GM19025 (cell line): ENCODE data around the gene ADAMTS3.

ENCODE experiments used
- ATAC-seq: cut with Tn5 transposase; IDR thresholded peaks from one replicate; pipeline ENCODE4 v1.9.1; 2021; ENCODE audit warnings: mild to moderate bottlenecking, low read depth, moderate library complexity; ENCODE audit not compliant: unreplicated experiment

ADAMTS3 gene

GRCh38 chr4:72358483-72358882, 210.5 kb downstream of the ADAMTS3 start:
- ATAC-seq = no peak

GRCh38 chr4:72357908-72358307, 211.1 kb downstream of the ADAMTS3 start:
- ATAC-seq = no peak

- no peak for ATAC-seq
Observed at GRCh38 chr4:72352711-72353110, 216.3 kb downstream of the ADAMTS3 start.

GRCh38 chr4:72351521-72351920, 217.5 kb downstream of the ADAMTS3 start:
- no peak for ATAC-seq

- no peak for ATAC-seq
Observed at GRCh38 chr4:72348701-72349100, 220.3 kb downstream of the ADAMTS3 start.

GRCh38 chr4:72344418-72344817, 224.6 kb downstream of the ADAMTS3 start:
- ATAC-seq = no peak

- no peak for ATAC-seq
Observed at GRCh38 chr4:72341432-72341820, 227.6 kb downstream of the ADAMTS3 start.

- ATAC-seq = no peak
Observed at GRCh38 chr4:72340803-72341431, 228.1 kb downstream of the ADAMTS3 start.

GRCh38 chr4:72338060-72338459, 231.0 kb downstream of the ADAMTS3 start:
- ATAC-seq = no peak

- ATAC-seq = no peak
Observed at GRCh38 chr4:72330381-72330780, 238.6 kb downstream of the ADAMTS3 start.

- ATAC-seq = no peak
Observed at GRCh38 chr4:72326692-72327632, 242.1 kb downstream of the ADAMTS3 start.

- no peak for ATAC-seq
Observed at GRCh38 chr4:72325215-72325614, 243.8 kb downstream of the ADAMTS3 start.

GRCh38 chr4:72323227-72323626, 245.8 kb downstream of the ADAMTS3 start:
- peak; percentile 48 for ATAC-seq

GRCh38 chr4:72320223-72320948, 248.6 kb downstream of the ADAMTS3 start:
- ATAC-seq = no peak

GRCh38 chr4:72319601-72320021, 249.4 kb downstream of the ADAMTS3 start:
- no peak for ATAC-seq

GRCh38 chr4:72318421-72319170, 250.4 kb downstream of the ADAMTS3 start:
- no peak for ATAC-seq

GRCh38 chr4:72314869-72315268, 254.2 kb downstream of the ADAMTS3 start:
- no peak for ATAC-seq

GRCh38 chr4:72313121-72313520, 255.9 kb downstream of the ADAMTS3 start:
- no peak for ATAC-seq

GRCh38 chr4:72312032-72312650, 256.9 kb downstream of the ADAMTS3 start:
- no peak for ATAC-seq

GRCh38 chr4:72311291-72311690, 257.7 kb downstream of the ADAMTS3 start:
- ATAC-seq = no peak
